ENCODE results near the gene UCHL1. TPM values are rescaled to one million over a fixed set of nuclear protein-coding genes. Genes with fewer than 3 reads are reported as not detected.

UCHL1 gene
- total RNA-seq, 1 experiment from 2014 or later, result 1.3 TPM

- BruUV-seq (replicated peaks), result no TSS peak
- Mint-ChIP-seq H3K9me3 (ENCODE audit: unreplicated experiment) (no peaks in the 10 kb centered on the region), H3K27ac (ENCODE audit: low read depth, unreplicated experiment) (peak overlapping the region; percentile 97), H3K27me3 (ENCODE audit: insufficient read depth, unreplicated experiment) (no peaks in the 10 kb centered on the region), H3K4me3 (ENCODE audit: unreplicated experiment) (peak overlapping the region; percentile 98), H3K36me3 (ENCODE audit: insufficient read depth, unreplicated experiment) (peaks cover 20% of the 10 kb centered on the region), H3K4me1 (ENCODE audit: insufficient read depth, unreplicated experiment) (peaks cover 34% of the 10 kb centered on the region)
- POLR2A ChIA-PET, result interaction anchor here (0.6 to 9.4 kb wide), 27 partner anchors 8 to 283 kb away, joined by 3 to 113 read pairs (median 7); no protein-coding TSS in a partner anchor
- TF ChIP-seq CTCF (IDR thresholded peaks at IDR 0.05; ENCODE audit: unreplicated experiment), result no peak
- CTCF ChIA-PET, result interaction anchor here (0.6 to 4.2 kb wide), 45 partner anchors 8 to 1695 kb away, joined by 3 to 31 read pairs (median 5); no protein-coding TSS in a partner anchor
- DNase-seq (ENCODE audit: unreplicated experiment), result no peak
- intact Hi-C loops (cut with micrococcal nuclease), result loop anchor here (1.0 to 5.0 kb wide), 6 partner anchors 35 to 236 kb away; no protein-coding TSS in a partner anchor
These were observed 44.6 kb upstream of the UCHL1 start for GRCh38 chr4:41211951-41212615.

- Mint-ChIP-seq H3K4me1 (ENCODE audit: insufficient read depth, unreplicated experiment) (peaks cover 28% of the 10 kb centered on the region), H3K27me3 (ENCODE audit: insufficient read depth, unreplicated experiment) (no peaks in the 10 kb centered on the region), H3K4me3 (ENCODE audit: unreplicated experiment) (peak overlapping the region; percentile 98), H3K9me3 (ENCODE audit: unreplicated experiment) (no peaks in the 10 kb centered on the region), H3K36me3 (ENCODE audit: insufficient read depth, unreplicated experiment) (peaks cover 20% of the 10 kb centered on the region), H3K27ac (ENCODE audit: low read depth, unreplicated experiment) (peak overlapping the region; percentile 97)
- intact Hi-C loops (cut with micrococcal nuclease), result loop anchor here (1.0 to 5.0 kb wide), 6 partner anchors 35 to 236 kb away; no protein-coding TSS in a partner anchor
- ChIA-PET CTCF (interaction anchor here (0.5 to 4.2 kb wide), 55 partner anchors 8 to 1695 kb away, joined by 3 to 31 read pairs (median 4); no protein-coding TSS in a partner anchor), POLR2A (interaction anchor here (0.6 to 9.4 kb wide), 32 partner anchors 9 to 292 kb away, joined by 3 to 113 read pairs (median 4); no protein-coding TSS in a partner anchor)
- TF ChIP-seq CTCF (IDR thresholded peaks at IDR 0.05; ENCODE audit: unreplicated experiment), result peak; percentile 56
- BruUV-seq (replicated peaks), result no TSS peak
- DNase-seq (ENCODE audit: unreplicated experiment), result peak; percentile 87
These were observed 44.0 kb upstream of the UCHL1 start for GRCh38 chr4:41212616-41213203.

- no peaks in the 10 kb centered on the region for H3K9me3 Mint-ChIP-seq (ENCODE audit: unreplicated experiment)
- peak; percentile 29 for DNase-seq (ENCODE audit: unreplicated experiment)
- no TSS peak for BruUV-seq (replicated peaks)
- intact Hi-C loops (cut with micrococcal nuclease), result loop anchor here (1.0 to 5.0 kb wide), 2 partner anchors 161 to 286 kb away; no protein-coding TSS in a partner anchor
- H3K27me3 Mint-ChIP-seq (ENCODE audit: insufficient read depth, unreplicated experiment), result no peaks in the 10 kb centered on the region
- peaks cover 18% of the 10 kb centered on the region for H3K4me1 Mint-ChIP-seq (ENCODE audit: insufficient read depth, unreplicated experiment)
- ChIA-PET CTCF (interaction anchor here (0.6 to 4.2 kb wide), 39 partner anchors 9 to 371 kb away, joined by 3 to 31 read pairs (median 4); no protein-coding TSS in a partner anchor), POLR2A (interaction anchor here (0.7 to 9.4 kb wide), 32 partner anchors 10 to 302 kb away, joined by 3 to 113 read pairs (median 4); no protein-coding TSS in a partner anchor)
- TF ChIP-seq CTCF (IDR thresholded peaks at IDR 0.05; ENCODE audit: unreplicated experiment), result no peak
- peak overlapping the region; percentile 98 for H3K4me3 Mint-ChIP-seq (ENCODE audit: unreplicated experiment)
- peaks cover 20% of the 10 kb centered on the region for H3K36me3 Mint-ChIP-seq (ENCODE audit: insufficient read depth, unreplicated experiment)
- peak overlapping the region; percentile 97 for H3K27ac Mint-ChIP-seq (ENCODE audit: low read depth, unreplicated experiment)
These were observed 43.0 kb upstream of the UCHL1 start for GRCh38 chr4:41213625-41214135.

Measured in MCF 10A (cell line).